ENCODE data around the gene ZNF543. TPM values are rescaled to one million over a fixed set of nuclear protein-coding genes. Genes with fewer than 3 reads are reported as not detected.
A peak's percentile ranks its signal among the peaks of the same experiment; 100 is the strongest.

The ZNF543 gene
- total RNA-seq, 1 experiment from 2014 or later = 9.5 TPM

GRCh38 chr19:57359300-57359699 is 39.0 kb downstream of the ZNF543 start:
- Histone ChIP-seq H2AFZ (no peak overlapping the region), H3K27me3 (ENCODE audit: insufficient read depth, low read depth) (no peaks in the 10 kb centered on the region), H4K20me1 (ENCODE audit: insufficient read depth) (no peaks in the 10 kb centered on the region), H3K4me1 (replicated peaks; ENCODE audit: insufficient read depth) (peaks cover 6% of the 10 kb centered on the region; the same call in 1 of the 2 replicates), H3F3A (ENCODE audit: insufficient read depth, low read depth) (peaks cover 9% of the 10 kb centered on the region), H3K9me2 (ENCODE audit: insufficient read depth) (no peaks in the 10 kb centered on the region), H3K27ac (no peak overlapping the region), H3K36me3 (ENCODE audit: low read depth) (peaks cover 36% of the 10 kb centered on the region), H3K9me3 (ENCODE audit: insufficient read depth, low read depth) (peaks cover 10% of the 10 kb centered on the region), H3K4me3 (no peak overlapping the region), H3K4me2 (no peak overlapping the region), H3K79me2 (ENCODE audit: low read depth) (peaks cover 9% of the 10 kb centered on the region)
- BruUV-seq (replicated peaks) = no TSS peak
- intact Hi-C loops (cut with micrococcal nuclease; ENCODE audit: unreplicated experiment) = no loop called here
- DNase-seq = no peak
- CTCF ChIA-PET = no interaction called here
- TF ChIP-seq EZH2 (IDR thresholded peaks at IDR 0.05; ENCODE audit: low read depth) (no peak), CTCF (conservative IDR thresholded peaks at IDR 0.05) (no peak)
- POLR2A ChIA-PET (ENCODE audit: unreplicated experiment) = no interaction called here

GRCh38 chr19:57362419-57362818 is 42.1 kb downstream of the ZNF543 start:
- Histone ChIP-seq H4K20me1 (ENCODE audit: insufficient read depth) (no peaks in the 10 kb centered on the region), H3K4me1 (replicated peaks; ENCODE audit: insufficient read depth) (peaks cover 6% of the 10 kb centered on the region; the same call in 1 of the 2 replicates), H3K27me3 (ENCODE audit: insufficient read depth, low read depth) (no peaks in the 10 kb centered on the region), H3K9me2 (ENCODE audit: insufficient read depth) (no peaks in the 10 kb centered on the region), H3K27ac (peak overlapping the region; percentile 37; the same call in 1 of the 2 replicates), H3K79me2 (ENCODE audit: low read depth) (peaks cover 23% of the 10 kb centered on the region), H2AFZ (peak overlapping the region; percentile 96), H3F3A (ENCODE audit: insufficient read depth, low read depth) (peaks cover 9% of the 10 kb centered on the region), H3K9me3 (ENCODE audit: insufficient read depth, low read depth) (peaks cover 5% of the 10 kb centered on the region; the same call in 1 of the 2 replicates), H3K4me3 (peak overlapping the region; percentile 72), H3K4me2 (peak overlapping the region; percentile 71), H3K36me3 (ENCODE audit: low read depth) (peaks cover 13% of the 10 kb centered on the region)
- CTCF ChIA-PET = interaction anchor here (0.6 kb wide), 1 partner anchor 721 kb away, joined by 13 read pairs; no protein-coding TSS in a partner anchor
- TF ChIP-seq EZH2 (IDR thresholded peaks at IDR 0.05; ENCODE audit: low read depth) (no peak), CTCF (conservative IDR thresholded peaks at IDR 0.05) (no peak)
- no TSS peak for BruUV-seq (replicated peaks)
- intact Hi-C loops (cut with micrococcal nuclease; ENCODE audit: unreplicated experiment) = no loop called here
- POLR2A ChIA-PET (ENCODE audit: unreplicated experiment) = interaction anchor here (0.8 kb wide), 1 partner anchor 28 kb away, joined by 9 read pairs; no protein-coding TSS in a partner anchor
- no peak for DNase-seq

- Histone ChIP-seq H3K4me3 (peak within 1 kb of the TSS; percentile 72), H3K27ac (peak within 1 kb of the TSS; percentile 47), H2AFZ (peak within 1 kb of the TSS; percentile 96), H3F3A (ENCODE audit: insufficient read depth, low read depth) (peaks cover 9% of the 10 kb centered on the region), H3K79me2 (ENCODE audit: low read depth) (peaks cover 23% of the 10 kb centered on the region), H3K4me2 (peak within 1 kb of the TSS; percentile 71), H4K20me1 (ENCODE audit: insufficient read depth) (no peaks in the 10 kb centered on the region), H3K9me2 (ENCODE audit: insufficient read depth) (no peaks in the 10 kb centered on the region), H3K9me3 (ENCODE audit: insufficient read depth, low read depth) (peaks cover 5% of the 10 kb centered on the region; the same call in 1 of the 2 replicates), H3K27me3 (ENCODE audit: insufficient read depth, low read depth) (no peaks in the 10 kb centered on the region), H3K4me1 (replicated peaks; ENCODE audit: insufficient read depth) (peaks cover 6% of the 10 kb centered on the region; the same call in 1 of the 2 replicates), H3K36me3 (ENCODE audit: low read depth) (peaks cover 6% of the 10 kb centered on the region; the same call in 1 of the 2 replicates)
- CTCF ChIA-PET = interaction anchor here (0.6 kb wide), 2 partner anchors 27 to 49 kb away, joined by 3 to 8 read pairs; partner anchors contain the start of gene ZNF548
- no peak for TF ChIP-seq CTCF (conservative IDR thresholded peaks at IDR 0.05)
- no peak for TF ChIP-seq EZH2 (IDR thresholded peaks at IDR 0.05; ENCODE audit: low read depth)
- POLR2A ChIA-PET (ENCODE audit: unreplicated experiment) = interaction anchor here (0.8 to 1.3 kb wide), 2 partner anchors 29 to 61 kb away, joined by 8 to 9 read pairs; no protein-coding TSS in a partner anchor
- intact Hi-C loops (cut with micrococcal nuclease; ENCODE audit: unreplicated experiment) = loop anchor here (1.0 kb wide), 3 partner anchors 26 to 83 kb away; partner anchors contain the start of genes ZNF460, ZNF548 and ZNF749
- BruUV-seq (replicated peaks) = no TSS peak
- peak; percentile 99 for DNase-seq
Measured at GRCh38 chr19:57362997-57363687, 42.9 kb downstream of the ZNF543 start, which contains the start of the genes TRAPPC2B and ZNF547. Gene TRAPPC2B (plus strand): TSS chr19:57363551. CDS start chr19:57364834, 1,283 bp downstream. Gene ZNF547 (plus strand): TSS chr19:57363551. CDS start chr19:57368556, 5,005 bp downstream.

All from PC-9 (cell line).